Calu3 (cell line): ENCODE measurements around the gene LONRF3. TPM values are rescaled to one million over a fixed set of nuclear protein-coding genes. Genes with fewer than 3 reads are reported as not detected.

Source experiments
- BruUV-seq: library from RNA; stranded (reverse); fragments of 400-500 nt; replicated peaks from 2 replicates; lab custom pipeline; 2021; lab: Mats Ljungman, UMichigan
- CTCF ChIA-PET: fragments of 300-600 bp; sonication (Branson Sonifier 250); formaldehyde crosslinking; loops from one replicate; lab custom pipeline; 2022; ENCODE audit warnings: antibody characterized with exemption; lab: Charles Lee
- DNase-seq: peaks from one replicate; pipeline ENCODE4 v3.0.0; 2022
- H3K27ac Mint-ChIP-seq: one replicate; pipeline ENCODE4 v1.8.0; 2022; ENCODE audit warnings: mixed read lengths; ENCODE audit not compliant: unreplicated experiment
- H3K27me3 Mint-ChIP-seq: one replicate; pipeline ENCODE4 v1.8.0; 2022; ENCODE audit warnings: mixed read lengths; ENCODE audit not compliant: unreplicated experiment
- H3K36me3 Mint-ChIP-seq: one replicate; pipeline ENCODE4 v1.8.0; 2022; ENCODE audit warnings: mild to moderate bottlenecking, moderate library complexity, mixed read lengths; ENCODE audit not compliant: insufficient read depth, unreplicated experiment
- H3K4me1 Mint-ChIP-seq: one replicate; pipeline ENCODE4 v1.8.0; 2022; ENCODE audit warnings: mild to moderate bottlenecking, low read depth, mixed read lengths; ENCODE audit not compliant: unreplicated experiment
- H3K4me3 Mint-ChIP-seq: one replicate; pipeline ENCODE4 v1.8.0; 2022; ENCODE audit warnings: mild to moderate bottlenecking, low read depth, moderate library complexity, mixed read lengths; ENCODE audit not compliant: unreplicated experiment
- H3K9me3 Mint-ChIP-seq: one replicate; pipeline ENCODE4 v1.8.0; 2022; ENCODE audit warnings: low read depth, mixed read lengths; ENCODE audit not compliant: unreplicated experiment
- CTCF ChIP-seq: fragments of 200-600 bp; IDR thresholded peaks from one replicate; pipeline ENCODE4 v1.8.0; 2022; ENCODE audit warnings: antibody characterized with exemption; ENCODE audit not compliant: unreplicated experiment
- intact Hi-C: fragments of 100-400 bp; cut with micrococcal nuclease; formaldehyde crosslinking; loops from one replicate; pipeline ENCODE4 v1.10.0; 2022; ENCODE audit not compliant: unreplicated experiment
- total RNA-seq: library from RNA; stranded (reverse); gene quantifications from 2 replicates; pipeline ENCODE4 v1.2.3, GENCODE V29; 2022

The LONRF3 gene
- total RNA-seq, 1 experiment from 2014 or later: 6.7 TPM

- H3K27me3 Mint-ChIP-seq: no peaks in the 10 kb centered on the region
- no peaks in the 10 kb centered on the region for H3K36me3 Mint-ChIP-seq
- H3K27ac Mint-ChIP-seq: no peak overlapping the region
- intact Hi-C loops: no loop called here
- TF ChIP-seq CTCF: no peak
- H3K4me3 Mint-ChIP-seq: no peak overlapping the region
- BruUV-seq: no TSS peak
- DNase-seq: no peak
- CTCF ChIA-PET: no interaction called here
- peaks cover 29% of the 10 kb centered on the region for H3K4me1 Mint-ChIP-seq
- H3K9me3 Mint-ChIP-seq: no peaks in the 10 kb centered on the region
Measured at GRCh38 chrX:118963159-118963558, 11.3 kb upstream of the LONRF3 start.

GRCh38 chrX:118964252-118964651 is 10.2 kb upstream of the LONRF3 start:
- Mint-ChIP-seq H3K4me1 (peaks cover 29% of the 10 kb centered on the region), H3K27ac (no peak overlapping the region), H3K27me3 (peaks cover 10% of the 10 kb centered on the region), H3K36me3 (no peaks in the 10 kb centered on the region), H3K4me3 (no peak overlapping the region), H3K9me3 (no peaks in the 10 kb centered on the region)
- no peak for TF ChIP-seq CTCF
- CTCF ChIA-PET: no interaction called here
- DNase-seq: no peak
- intact Hi-C loops: no loop called here
- no TSS peak for BruUV-seq

GRCh38 chrX:118965395-118965794 is 9.0 kb upstream of the LONRF3 start:
- CTCF ChIA-PET: no interaction called here
- H3K27me3 Mint-ChIP-seq: peaks cover 13% of the 10 kb centered on the region
- no peak overlapping the region for H3K4me3 Mint-ChIP-seq
- intact Hi-C loops: no loop called here
- H3K36me3 Mint-ChIP-seq: no peaks in the 10 kb centered on the region
- TF ChIP-seq CTCF: no peak
- no peaks in the 10 kb centered on the region for H3K9me3 Mint-ChIP-seq
- no TSS peak for BruUV-seq
- DNase-seq: no peak
- peaks cover 29% of the 10 kb centered on the region for H3K4me1 Mint-ChIP-seq
- H3K27ac Mint-ChIP-seq: no peak overlapping the region

- peaks cover 19% of the 10 kb centered on the region for H3K4me1 Mint-ChIP-seq
- no peaks in the 10 kb centered on the region for H3K9me3 Mint-ChIP-seq
- H3K36me3 Mint-ChIP-seq: no peaks in the 10 kb centered on the region
- H3K4me3 Mint-ChIP-seq: no peak overlapping the region
- BruUV-seq: no TSS peak
- intact Hi-C loops: no loop called here
- TF ChIP-seq CTCF: no peak
- H3K27me3 Mint-ChIP-seq: peaks cover 22% of the 10 kb centered on the region
- DNase-seq: no peak
- H3K27ac Mint-ChIP-seq: no peak overlapping the region
- CTCF ChIA-PET: no interaction called here
Measured at GRCh38 chrX:118968031-118968430, 6.4 kb upstream of the LONRF3 start.
